AG04450 (cell line): ENCODE measurements around the gene BST2. TPM values are rescaled to one million over a fixed set of nuclear protein-coding genes. Genes with fewer than 3 reads are reported as not detected.

Experiments
- CTCF ChIA-PET: fragments of 300-600, 350-600 bp; formaldehyde crosslinking; extraction: SDS; loops from one replicate; lab custom pipeline; 2022; ENCODE audit warnings: antibody characterized with exemption, inconsistent platforms; lab: Charles Lee
- POLR2A ChIA-PET: fragments of 350-600 bp; formaldehyde crosslinking; extraction: SDS; loops from one replicate; lab custom pipeline; 2021; ENCODE audit warnings: antibody characterized with exemption, inconsistent platforms; lab: Yijun Ruan, JAX
- DNase-seq: peaks from one replicate; pipeline ENCODE4 v3.0.0-alpha.2; 2011; ENCODE audit warnings: low read depth, low spot score
- H3K27ac ChIP-seq: one replicate; pipeline ENCODE4 v1.5.1; 2012; ENCODE audit warnings: low read depth, low read length, control low read depth
- H3K27me3 ChIP-seq: one replicate; pipeline ENCODE4 v1.6.0; 2012; ENCODE audit warnings: low read length; ENCODE audit not compliant: control insufficient read depth, insufficient read depth
- H3K4me3 ChIP-seq: 2 replicates; pipeline ENCODE4 v1.5.1; 2011; ENCODE audit warnings: mild to moderate bottlenecking, low read depth, low read length, control low read depth
- H3K9me3 ChIP-seq: 2 replicates; pipeline ENCODE4 v1.5.1; 2012; ENCODE audit warnings: low read length; ENCODE audit not compliant: control insufficient read depth, insufficient read depth
- polyA plus RNA-seq: library from polyadenylated mRNA; depleted of rRNA; stranded (reverse); fragments of >200 nt; gene quantifications from 2 replicates; pipeline ENCODE4 v1.2.3, GENCODE V29; 2011
- TF ChIP-seq, protein P1 (sequence below): IDR thresholded peaks from 2 replicates; pipeline ENCODE4 v1.5.1; 2011; ENCODE audit warnings: low read depth, low read length, control low read depth, inconsistent platforms

The BST2 gene
- polyA plus RNA-seq, 1 experiment: 1.9 TPM

DNA sequence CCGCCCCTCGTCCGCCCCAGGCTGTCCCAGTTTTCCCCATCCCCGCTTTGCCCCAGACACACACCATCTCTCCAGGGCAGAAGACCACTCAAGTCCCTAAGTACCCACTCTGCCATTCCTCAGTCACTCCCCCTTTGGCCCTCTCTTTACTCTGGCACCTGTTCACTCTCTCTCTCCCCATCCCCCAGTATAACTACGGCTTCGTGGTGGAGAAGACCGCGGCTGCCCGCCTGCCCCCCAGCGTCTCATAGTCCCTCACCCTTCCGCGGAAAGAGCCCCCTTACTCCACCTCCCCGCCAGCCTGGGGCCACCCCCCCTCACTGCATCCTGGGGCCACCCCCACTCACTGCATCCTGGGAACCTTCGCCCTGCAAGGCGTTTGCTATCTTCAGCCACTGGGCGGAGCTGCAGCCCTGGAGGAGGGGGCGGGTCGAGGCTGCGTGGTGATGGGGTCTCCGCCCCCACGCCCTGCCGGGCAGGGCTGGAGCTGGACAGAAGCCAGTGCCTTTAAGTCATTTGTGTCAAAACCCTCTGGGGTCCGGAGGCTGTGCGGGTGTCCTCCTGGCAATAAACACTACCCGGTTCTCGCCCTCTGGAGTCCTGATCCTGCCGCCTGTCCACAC is 19.4 kb upstream of the BST2 start:
- TF ChIP-seq, protein P1, sequence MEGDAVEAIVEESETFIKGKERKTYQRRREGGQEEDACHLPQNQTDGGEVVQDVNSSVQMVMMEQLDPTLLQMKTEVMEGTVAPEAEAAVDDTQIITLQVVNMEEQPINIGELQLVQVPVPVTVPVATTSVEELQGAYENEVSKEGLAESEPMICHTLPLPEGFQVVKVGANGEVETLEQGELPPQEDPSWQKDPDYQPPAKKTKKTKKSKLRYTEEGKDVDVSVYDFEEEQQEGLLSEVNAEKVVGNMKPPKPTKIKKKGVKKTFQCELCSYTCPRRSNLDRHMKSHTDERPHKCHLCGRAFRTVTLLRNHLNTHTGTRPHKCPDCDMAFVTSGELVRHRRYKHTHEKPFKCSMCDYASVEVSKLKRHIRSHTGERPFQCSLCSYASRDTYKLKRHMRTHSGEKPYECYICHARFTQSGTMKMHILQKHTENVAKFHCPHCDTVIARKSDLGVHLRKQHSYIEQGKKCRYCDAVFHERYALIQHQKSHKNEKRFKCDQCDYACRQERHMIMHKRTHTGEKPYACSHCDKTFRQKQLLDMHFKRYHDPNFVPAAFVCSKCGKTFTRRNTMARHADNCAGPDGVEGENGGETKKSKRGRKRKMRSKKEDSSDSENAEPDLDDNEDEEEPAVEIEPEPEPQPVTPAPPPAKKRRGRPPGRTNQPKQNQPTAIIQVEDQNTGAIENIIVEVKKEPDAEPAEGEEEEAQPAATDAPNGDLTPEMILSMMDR: peak; percentile 58
- ChIA-PET CTCF (interaction anchor here (0.7 kb wide), 1 partner anchor 60 kb away, joined by 3 read pairs; no protein-coding TSS in a partner anchor), POLR2A (no interaction called here)
- no peak for DNase-seq
- Histone ChIP-seq H3K27ac (no peak overlapping the region), H3K4me3 (no peak overlapping the region), H3K9me3 (no peaks in the 10 kb centered on the region; the same call in 1 of the 2 replicates), H3K27me3 (no peaks in the 10 kb centered on the region)

DNA sequence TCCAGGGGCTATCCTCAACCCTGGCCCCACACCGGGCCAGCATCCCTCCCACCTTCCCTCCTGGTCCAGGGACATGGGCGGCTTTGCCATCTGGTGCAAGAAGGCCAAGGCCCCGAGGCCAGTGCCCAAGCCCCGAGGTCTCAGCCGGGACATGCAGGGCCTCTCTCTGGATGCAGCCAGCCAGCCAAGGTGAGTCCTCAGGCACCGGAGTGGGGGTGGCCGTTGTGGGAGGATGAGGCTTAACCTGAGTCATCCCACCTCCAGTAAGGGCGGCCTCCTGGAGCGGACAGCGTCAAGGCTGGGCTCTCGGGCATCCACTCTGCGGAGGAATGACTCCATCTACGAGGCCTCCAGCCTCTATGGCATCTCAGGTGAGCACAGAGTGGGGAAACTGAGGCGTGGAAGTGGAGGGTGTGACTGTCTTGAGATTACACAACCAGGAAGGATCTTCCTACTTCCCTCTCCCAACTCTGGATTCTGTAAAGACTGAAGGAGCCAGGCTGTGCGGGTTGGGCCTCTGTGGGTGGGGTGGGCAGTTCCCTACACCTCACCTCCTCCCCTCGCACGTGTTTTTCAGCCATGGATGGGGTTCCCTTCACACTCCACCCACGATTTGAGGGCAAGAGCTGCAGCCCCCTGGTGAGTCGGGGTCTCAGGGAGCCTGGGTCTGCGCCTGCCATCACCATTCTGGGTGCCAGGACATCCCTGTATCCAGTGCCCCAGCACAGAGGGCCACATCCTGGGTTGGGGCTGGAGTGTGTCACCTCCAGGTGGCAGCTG is 18.2 kb upstream of the BST2 start:
- POLR2A ChIA-PET: no interaction called here
- H3K4me3 ChIP-seq: no peak overlapping the region
- H3K27me3 ChIP-seq: no peaks in the 10 kb centered on the region
- CTCF ChIA-PET: interaction anchor here (0.7 kb wide), 1 partner anchor 339 kb away, joined by 3 read pairs; no protein-coding TSS in a partner anchor
- no peak overlapping the region for H3K27ac ChIP-seq
- DNase-seq: no peak
- H3K9me3 ChIP-seq: no peaks in the 10 kb centered on the region; the same call in 1 of the 2 replicates
- TF ChIP-seq, protein P1: no peak

DNA sequence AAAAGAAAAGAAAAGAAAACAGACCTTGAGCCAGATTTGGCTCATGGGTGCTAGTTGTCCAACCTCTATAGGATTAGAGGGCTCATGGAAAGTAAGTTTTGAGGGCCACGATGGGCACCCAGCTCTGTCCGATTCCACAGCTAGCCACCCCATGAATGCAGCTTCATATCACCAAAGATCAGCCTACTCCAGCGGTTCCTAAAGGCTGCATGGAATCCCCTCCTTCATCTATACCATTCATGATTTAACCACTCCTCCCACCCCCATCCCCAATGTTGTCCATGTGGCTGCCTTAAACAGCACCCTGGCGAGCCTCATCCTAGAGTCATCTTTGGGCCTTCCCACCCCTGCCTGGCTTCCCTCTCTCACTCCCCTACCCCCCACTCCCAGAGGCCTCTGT is 16.5 kb upstream of the BST2 start:
- DNase-seq: no peak
- CTCF ChIA-PET: interaction anchor here (0.5 kb wide), 1 partner anchor 31 kb away, joined by 3 read pairs; no protein-coding TSS in a partner anchor
- Histone ChIP-seq H3K27ac (no peak overlapping the region), H3K27me3 (no peaks in the 10 kb centered on the region), H3K9me3 (no peaks in the 10 kb centered on the region; the same call in 1 of the 2 replicates), H3K4me3 (no peak overlapping the region)
- POLR2A ChIA-PET: no interaction called here
- TF ChIP-seq, protein P1: no peak

DNA sequence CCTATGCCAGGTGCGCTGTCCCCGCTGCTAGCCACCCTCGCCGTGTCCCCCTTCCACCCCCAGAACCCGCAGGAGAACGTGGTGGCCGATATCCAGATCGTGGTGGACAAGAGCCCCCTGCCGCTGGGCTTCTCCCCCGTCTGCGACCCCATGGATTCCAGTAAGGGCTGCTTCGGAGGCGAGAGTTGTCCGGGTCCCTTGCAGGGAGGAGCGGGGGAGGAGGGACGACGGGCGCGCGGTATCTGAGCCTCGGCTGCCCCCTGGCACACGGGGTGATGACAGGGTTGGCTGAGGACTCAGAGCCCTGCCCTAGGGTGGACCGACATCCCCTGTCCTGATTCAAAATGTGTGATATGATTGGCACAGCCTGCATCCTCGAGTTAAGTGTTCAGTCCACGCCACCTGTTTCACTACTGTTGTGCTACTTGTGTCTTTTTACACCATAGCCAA is 15.1 kb upstream of the BST2 start:
- no peaks in the 10 kb centered on the region; the same call in 1 of the 2 replicates for H3K9me3 ChIP-seq
- H3K27ac ChIP-seq: no peak overlapping the region
- CTCF ChIA-PET: no interaction called here
- H3K4me3 ChIP-seq: peak overlapping the region; percentile 85
- TF ChIP-seq, protein P1: 0 out of 2 replicates have a peak, but pooled peaks have one; percentile 10
- POLR2A ChIA-PET: no interaction called here
- H3K27me3 ChIP-seq: peaks cover 2% of the 10 kb centered on the region
- no peak for DNase-seq
